SIG-M5 treated with dmso at 0.1 percent for 504 hours (cell line): ENCODE data around the gene TSPAN4.
A peak's percentile ranks its signal among the peaks of the same experiment; 100 is the strongest.

Experiments
- DNase-seq: peaks from one replicate; lab custom pipeline; 2025; ENCODE audit not compliant: unreplicated experiment; lab: John Stamatoyannopoulos, UW

TSPAN4 gene

DNA sequence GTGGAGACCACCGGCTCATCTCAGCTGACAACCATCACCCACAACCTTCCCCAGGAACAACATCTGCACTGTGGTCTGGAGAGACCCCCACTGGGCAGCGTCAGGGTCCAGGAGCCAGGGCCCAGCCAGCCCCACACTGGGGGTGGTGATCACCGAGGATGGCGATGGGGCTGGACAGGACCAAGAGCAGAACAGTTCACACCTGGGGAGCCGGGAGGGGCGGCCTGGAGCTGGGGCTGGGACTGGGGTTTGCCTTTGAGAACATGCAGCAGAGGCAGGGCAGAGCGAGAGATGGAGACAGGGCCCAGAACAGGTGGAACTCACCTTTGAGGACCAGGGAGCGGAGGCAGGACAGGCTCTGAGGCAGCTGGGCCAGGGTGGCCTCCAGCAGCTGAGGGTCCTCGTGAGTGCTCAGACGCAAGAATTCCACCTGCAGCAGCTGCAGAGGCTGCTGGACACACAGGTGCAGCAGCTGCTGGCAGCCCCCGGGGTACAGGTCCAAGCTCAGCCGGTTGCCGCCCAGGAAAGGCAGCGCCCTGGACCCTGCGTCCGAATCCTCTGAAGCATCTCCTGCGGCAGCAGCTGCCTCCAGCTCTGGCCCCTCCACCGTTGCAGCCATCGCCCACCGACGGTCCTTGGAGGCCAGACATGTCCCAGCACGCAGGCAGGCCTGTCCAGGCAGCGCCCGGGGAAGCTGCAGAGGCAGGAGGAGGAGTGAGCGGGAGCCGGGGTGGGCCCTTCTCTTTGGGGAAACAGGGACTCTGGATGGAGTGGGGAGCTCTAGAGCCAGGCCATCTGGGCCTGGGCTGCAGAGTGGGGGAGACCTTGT, 38.7 kb upstream of the TSPAN4 start:
- no peak for DNase-seq

DNA sequence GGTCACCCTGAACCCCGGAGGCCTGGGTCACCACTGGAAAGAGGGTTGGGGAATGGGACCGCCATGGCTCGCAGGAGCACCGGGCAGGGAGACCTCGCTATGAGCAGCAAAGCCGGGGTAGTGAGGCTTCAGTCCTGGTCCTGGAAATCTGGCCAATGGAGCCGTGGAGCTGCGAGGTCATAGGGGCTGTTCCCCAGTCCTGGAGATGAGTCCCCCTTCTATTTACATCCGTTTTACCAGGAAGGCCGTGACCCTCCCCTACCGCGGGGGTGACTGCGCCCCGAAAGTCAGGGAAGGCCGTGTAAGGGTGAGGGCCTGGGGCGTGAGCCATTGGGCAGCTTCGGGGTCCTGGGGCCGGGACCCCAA, 38.1 kb upstream of the TSPAN4 start:
- DNase-seq, result no peak

DNA sequence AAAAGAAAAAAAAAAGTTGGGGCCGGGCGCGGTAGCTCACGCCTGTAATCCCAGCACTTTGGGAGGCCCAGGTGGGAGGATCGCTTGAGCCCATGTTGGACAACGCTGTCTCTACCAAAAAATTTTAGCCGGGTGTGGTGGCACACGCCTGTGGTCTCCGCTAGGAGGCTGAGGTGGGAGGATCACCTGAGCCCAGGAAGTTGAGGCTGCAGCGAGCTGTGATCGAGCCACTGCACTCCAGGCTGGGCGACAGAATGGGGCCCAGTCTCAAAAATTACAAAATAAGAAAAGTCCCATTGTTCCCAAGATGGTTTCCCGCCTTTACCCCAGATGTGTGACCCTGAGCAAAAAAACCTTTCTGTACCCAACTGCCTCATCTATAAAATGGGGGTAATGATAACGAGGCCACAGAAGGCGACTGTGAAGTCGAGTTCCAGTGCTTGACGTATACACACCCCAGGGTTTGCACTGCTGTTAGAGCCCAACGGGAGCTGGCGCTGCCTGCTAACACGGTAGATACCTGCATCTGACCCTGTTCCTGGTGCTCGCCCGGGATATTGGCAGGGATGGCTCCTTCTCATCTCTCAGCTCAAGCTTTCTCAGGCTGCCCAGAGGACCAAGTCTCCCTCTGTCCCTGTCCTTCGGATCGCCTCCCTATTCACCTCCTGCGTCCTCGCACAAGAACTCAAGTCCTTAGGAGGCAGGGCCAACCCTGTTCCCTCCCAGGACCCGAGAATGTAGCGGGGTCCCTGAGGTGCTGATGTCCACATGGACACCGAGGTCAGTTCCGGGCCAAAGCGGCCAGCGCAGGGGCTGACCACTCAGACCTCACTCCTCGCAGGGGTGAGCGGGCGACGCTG, 34.0 kb upstream of the TSPAN4 start:
- no peak for DNase-seq

DNA sequence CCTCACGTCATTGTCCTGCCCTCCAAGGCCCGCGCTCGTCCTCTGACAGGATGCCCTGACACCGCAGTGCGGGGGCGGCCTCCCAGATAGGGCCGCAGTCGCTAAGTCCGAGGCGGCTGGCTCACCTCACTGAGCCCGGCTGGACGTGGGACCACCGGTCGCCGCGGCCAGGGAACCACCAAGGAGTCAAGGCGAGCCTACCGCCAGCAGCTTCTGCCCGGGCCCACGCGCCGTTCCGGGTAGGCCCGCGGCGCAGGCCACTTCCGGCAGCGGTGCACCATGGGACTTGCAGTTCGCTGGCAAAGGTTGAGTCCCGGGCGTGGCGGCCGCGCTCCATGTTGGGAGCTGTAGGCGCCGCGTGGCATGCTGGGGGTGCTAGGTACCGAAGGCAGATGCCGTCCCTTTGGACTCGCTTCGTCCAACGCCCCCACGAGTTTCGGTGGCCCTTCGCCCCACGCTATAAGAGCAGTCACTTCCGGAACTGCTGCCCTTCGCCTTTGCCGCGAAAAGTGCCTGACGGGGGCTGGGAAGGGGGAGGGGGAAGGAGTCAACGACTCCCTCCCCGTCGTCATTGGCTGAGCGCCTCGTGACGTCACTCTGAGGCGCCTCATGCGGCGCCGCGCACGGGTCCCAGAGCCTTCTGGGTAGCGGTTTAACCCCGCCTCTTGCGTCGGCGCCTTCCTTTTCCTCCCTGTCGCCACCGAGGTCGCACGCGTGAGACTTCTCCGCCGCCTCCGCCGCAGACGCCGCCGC, 33.2 kb upstream of the TSPAN4 start, which contains the start of gene RPLP2:
TSS of gene RPLP2 (plus strand) at position 681 of the 753 bp plus-strand sequence. CDS start 268 bp downstream, outside the sequence.
- DNase-seq, result peak; percentile 85

DNA sequence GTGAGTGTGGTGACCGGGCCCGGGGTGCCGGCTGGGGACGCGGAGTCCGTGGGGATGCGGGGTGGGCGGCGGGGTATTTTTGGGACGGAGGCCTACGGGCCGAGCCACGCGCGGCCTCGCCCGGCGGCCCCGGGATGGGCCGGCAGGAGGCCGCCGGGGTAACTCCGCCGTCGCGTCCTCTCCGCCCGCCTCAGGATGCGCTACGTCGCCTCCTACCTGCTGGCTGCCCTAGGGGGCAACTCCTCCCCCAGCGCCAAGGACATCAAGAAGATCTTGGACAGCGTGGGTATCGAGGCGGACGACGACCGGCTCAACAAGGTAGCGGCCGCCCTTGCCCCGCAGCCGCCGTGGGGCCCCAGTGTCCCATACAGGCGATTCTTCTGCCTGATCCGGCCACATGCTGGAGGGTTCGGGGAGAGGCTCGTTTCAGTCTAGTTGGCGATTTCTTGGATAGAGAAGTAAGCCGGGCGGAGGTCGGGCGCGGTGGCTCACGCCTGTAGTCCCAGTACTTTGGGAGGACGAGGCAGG, 32.5 kb upstream of the TSPAN4 start:
- DNase-seq, result no peak

DNA sequence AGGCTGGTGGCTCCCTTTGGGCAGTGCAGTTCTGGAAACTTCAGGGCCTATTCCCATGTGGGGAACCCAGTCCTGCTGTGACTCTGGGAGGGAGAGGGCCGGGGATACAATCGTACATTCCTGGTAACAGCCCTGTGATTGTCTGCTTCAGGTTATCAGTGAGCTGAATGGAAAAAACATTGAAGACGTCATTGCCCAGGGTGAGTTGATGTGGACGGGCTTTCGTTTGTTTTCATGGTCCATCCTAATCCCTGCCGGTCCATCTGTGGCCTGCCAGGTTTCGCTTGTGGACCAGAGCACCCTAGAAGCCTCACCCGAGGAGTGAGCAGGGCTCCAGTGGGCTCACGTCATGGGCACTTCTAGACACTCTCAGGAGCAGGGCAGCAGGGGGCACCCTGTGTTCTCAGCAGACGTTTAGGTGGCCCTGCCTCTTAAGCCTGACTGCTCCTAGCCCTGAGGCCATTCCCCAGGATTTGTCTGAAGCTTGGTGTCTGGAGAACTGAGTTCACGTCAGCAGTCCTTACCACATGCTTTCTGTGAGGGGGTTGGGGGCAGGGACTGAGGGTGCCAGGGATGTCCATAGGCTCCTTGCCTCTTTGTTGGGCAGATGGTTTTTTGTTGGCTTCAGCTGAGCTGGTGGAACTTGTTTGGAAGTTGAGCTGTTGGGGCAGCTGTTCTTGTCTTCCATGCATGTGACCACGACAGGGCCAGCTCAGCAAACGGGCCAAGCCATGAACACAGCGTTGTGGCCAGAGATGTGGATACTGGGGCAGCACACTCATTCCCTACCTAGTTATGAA, 31.0 kb upstream of the TSPAN4 start:
- no peak for DNase-seq

DNA sequence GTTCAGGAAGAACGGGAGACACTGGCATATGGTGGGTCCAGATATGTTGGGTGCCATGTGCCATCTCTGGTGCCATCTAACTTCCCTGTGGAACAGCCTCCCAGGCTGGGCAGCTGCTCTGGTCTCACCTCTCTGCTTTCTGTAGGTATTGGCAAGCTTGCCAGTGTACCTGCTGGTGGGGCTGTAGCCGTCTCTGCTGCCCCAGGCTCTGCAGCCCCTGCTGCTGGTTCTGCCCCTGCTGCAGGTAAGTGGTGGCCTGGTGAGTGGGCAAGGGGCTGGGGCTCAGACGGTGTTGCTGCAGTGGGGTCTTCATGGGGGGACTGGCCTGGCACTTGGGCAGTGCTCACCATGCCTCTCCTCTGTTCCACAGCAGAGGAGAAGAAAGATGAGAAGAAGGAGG, 30.3 kb upstream of the TSPAN4 start:
- no peak for DNase-seq

DNA sequence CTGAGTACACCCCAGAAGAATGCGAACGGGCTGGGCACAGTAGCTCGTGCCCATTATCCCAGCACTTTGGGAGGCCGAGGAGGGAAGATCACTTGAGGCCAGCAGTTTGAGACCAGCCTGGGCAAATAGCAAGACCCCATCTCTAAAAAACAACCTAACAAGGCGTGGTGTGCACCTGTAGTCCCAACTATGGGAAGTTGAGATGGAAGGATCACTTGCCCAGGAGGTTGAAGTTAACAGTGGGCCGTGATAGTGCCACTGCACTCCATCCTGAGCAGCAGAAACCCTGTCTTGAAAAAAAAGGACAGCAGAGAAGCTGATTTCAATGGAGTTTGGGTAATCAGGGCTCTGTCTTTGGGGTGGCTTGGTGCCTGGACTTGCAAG, 29.6 kb upstream of the TSPAN4 start:
- DNase-seq, result no peak

DNA sequence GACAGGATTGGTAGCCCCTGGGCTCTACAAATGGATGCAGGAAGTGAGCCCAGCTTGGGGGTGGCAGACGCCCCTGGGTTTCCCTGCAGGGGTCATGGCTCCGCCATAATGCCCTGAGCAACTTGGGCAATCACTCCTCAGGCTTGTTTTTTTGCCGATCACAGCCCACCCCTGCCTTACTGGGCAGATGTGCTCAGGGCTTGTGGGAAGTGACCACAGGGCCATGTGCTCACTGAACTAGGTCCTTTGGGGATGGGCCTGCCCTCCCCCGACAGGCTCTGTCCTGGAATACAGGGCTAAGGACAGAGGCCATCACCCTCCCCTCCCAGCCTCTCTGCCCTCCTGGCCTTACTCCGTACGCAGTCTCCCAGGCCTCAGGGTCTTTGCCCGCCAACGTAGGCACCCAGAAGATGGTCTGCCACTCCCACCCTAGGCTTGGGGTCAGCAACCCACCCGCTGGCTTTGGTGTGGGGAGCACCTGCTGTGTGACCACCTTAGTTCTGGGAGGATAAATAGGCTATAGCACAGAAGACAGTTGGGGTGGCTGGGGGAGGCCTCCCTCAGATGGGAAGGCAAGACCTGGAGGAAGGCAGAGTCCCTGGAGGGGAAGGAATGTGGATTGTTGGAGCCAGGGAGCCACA, 29.1 kb upstream of the TSPAN4 start:
- DNase-seq, result no peak

DNA sequence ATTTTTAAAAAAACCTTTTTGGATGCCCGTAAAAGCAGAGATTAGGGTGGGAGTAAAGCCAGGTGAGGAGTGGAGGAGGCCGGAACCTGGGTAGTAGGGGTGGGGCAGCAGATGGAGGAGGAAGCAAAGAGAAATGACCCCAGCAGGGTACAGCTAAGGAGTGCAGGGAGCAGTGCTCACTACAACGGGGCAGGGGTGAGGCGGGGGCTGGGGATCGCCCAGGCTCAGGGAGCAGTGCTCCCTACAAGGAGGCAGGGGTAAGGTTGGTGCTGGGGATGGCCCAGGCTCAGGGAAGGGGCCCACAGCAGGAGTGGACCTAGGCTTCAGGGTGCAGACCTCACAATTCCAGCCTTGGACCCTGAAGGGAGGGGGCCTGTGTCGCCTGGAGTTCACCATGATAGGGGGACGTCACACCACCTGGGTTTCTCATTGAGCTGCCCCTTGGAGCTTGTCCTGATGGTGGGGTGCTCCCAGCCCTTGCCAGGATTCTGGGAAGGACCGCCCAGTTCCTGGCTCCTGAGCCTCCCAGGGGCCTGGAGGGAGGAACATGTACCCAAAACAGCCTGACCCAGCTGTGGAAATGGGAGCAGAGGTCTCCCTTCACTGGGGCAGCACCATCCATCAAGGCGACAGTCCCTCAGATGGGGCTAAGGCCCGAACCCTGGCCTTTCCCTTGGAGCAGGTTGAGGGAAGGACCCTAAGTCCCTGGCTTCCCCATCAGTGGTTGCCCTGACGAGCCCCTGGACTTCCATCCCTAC, 26.8 kb upstream of the TSPAN4 start:
- DNase-seq, result no peak

DNA sequence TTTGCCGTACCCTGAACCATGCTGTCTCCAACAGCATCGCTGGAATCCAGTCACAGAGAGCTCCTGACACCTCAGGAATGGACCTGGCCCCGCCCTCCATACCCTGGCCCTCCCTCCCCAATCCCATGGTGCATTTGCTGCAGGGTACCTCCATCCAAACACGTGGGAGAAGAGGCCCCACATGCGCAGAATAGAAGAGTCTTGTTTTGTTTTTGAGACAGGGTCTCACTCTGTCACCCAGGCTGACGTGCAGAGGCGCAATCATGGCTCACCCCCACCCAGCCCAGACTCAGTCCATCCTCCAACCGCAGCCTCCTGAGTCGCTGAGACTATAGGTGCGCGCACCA, 26.2 kb upstream of the TSPAN4 start:
- DNase-seq, result no peak

DNA sequence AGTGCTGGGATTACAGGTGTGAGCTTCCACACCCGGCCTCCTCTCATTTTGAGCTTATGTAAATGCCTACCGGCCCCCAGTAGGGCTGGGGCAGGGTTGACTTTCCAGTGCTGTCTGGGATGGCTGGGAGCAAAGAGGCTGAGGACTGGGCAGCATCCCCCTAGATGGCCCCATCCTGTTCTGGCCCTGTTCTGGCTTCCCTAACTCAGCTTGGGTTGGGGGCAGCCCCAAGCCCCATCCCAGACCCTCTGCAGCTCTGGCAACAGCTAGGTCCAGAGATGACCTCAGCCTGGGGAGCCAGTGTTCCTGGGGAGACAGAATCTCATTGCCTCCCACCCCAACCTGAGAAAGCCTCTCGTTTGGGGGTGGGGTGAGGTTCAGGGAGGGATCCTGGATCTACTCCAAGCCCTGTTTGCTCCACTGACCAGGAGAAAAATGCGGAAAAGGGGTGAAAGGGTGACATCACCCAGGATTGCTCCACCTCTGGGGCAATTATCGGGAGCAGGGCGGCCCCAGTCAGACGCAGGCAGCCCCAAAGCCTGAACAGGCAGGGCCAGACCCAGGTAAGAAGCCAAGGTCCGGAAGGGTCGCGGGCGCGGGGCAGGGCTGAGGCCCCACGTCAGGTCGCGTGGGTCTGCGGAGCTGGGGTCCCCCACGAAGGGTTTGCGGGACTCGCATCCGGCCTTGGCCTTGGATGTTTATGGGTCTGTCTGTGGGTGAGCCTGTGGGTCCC, 24.1 kb upstream of the TSPAN4 start, which contains the start of gene PNPLA2:
TSS of gene PNPLA2 (plus strand) at position 519 of the 733 bp plus-strand sequence. CDS start 805 bp downstream, outside the sequence.
- DNase-seq, result no peak

DNA sequence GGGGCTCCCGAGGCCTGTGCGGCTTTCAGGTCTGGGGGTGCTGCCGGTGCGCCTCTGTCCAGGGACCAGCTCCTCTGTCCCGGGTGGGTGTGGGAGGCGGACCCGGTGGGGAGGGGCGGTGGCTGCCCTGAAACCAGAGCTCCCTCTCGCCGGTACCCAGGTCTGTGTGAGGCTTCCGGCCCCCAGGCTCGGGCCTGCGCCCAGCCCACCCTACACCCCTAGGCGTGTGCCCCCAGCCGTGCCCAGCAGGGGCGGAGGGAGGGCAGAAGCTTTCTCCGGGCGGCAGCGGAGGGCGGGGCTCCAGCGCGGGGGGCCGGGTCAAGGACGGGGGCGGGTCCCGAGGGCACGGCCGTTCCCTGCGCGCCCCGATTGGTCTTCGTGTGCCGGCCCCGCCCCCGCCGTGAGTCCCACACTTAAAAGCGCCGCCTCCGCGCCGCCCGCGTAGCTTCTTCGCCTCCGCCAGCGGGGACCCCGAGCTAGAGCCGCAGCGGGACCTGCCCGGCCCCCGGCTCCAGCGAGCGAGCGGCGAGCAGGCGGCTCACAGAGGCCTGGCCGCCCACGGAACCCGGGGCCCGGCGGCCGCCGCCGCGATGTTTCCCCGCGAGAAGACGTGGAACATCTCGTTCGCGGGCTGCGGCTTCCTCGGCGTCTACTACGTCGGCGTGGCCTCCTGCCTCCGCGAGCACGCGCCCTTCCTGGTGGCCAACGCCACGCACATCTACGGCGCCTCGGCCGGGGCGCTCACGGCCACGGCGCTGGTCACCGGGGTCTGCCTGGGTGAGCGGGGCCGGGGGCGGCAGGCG, 23.3 kb upstream of the TSPAN4 start:
- peak; percentile 82 for DNase-seq

DNA sequence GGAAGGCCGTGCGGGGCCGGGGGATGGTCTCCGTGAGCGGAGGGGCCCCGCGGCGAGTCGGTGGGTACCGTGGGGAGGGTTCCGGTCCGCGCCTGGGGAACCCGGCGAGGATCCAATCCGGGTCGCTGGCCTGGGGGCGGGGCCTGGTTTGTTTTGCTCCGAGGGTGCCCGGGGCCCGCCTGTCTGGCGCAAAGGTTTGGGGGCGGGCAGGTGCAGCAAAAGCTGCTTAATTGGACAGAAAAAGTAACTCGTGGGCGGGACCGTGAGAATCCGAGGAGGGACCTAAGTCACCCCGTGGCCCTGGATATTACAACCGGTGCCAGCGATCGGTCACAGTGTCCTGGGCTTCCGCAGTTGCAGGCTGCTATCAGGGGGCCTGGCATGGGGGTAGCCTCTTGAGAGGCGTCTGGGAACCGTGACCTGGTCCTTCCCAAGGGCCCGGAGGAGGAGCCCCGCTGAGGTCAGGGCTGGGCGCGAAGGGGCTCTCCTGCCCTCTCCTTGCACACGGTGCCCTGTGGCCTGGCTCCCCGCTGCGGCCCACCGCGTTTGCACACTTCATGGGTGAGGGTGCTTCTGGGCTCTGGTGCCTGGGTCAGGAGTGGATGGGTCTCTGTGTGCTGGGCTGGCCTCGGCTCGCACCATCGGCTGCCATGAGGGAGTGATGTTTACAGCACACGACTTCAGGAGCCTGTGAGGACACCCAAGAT, 22.6 kb upstream of the TSPAN4 start:
- DNase-seq, result peak; percentile 84

DNA sequence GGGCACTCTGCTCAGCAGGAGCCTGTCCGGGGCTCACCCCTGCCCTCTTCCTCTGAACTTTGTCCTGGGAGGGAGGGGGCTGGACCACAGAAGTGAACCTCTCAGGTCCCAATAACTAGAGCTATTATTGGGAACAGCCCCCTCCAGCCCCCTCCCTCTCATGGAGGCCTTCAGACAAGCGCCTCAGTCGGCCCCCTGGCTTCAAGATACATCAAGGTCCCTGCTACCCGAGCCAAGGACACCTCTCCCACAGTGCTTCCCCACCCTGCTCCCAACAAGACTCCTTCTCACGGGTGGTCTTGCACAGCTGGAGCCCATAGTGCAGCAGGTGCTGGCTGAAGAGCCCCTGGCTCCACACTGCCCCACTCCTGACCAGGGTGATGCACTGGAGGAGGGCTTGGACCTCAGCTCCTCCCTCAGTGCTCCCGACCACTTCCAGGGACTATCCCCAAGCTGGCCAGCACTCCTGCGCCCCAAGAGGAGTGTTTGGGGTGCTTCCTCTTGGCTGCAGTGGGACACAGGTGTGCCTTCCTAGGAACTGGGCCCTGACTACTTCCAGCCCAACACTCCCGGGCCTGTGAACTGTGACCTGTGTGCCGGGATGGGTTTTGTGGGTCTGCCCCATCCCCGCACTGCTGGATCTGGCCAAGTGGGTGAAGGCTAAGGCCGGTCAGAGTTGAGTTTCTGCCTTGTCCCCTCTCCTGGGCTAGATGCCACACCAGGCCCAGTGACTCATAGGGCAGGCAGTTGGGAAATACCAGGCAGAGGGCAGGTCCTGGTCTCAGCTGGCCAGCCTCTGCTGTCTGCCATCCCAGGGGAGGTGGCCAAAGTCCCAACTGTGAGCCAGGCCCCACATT, 21.8 kb upstream of the TSPAN4 start:
- DNase-seq, result no peak
